AG10803 (cell line): ENCODE results near the gene ATP6V0D1.

Experiments used
- DNase-seq: peaks from one replicate; pipeline ENCODE4 v3.0.0; 2010; ENCODE audit warnings: low read depth
- H3K4me3 ChIP-seq: 2 replicates; pipeline ENCODE4 v1.5.1; 2011; ENCODE audit warnings: mild to moderate bottlenecking, low read length, control low read depth
- CTCF ChIP-seq: conservative IDR thresholded peaks from 2 replicates; pipeline ENCODE4 v1.5.1; 2011; ENCODE audit warnings: mild to moderate bottlenecking, low read length, control low read depth, inconsistent platforms

ATP6V0D1 gene

GRCh38 chr16:67481561-67482232 is 740 bp upstream of the ATP6V0D1 start:
- no peak for TF ChIP-seq CTCF
- H3K4me3 ChIP-seq: peak overlapping the region; percentile 73
- DNase-seq: no peak

GRCh38 chr16:67477960-67478554 is 2.9 kb downstream of the ATP6V0D1 start:
- DNase-seq: no peak
- H3K4me3 ChIP-seq: no peak overlapping the region
- no peak for TF ChIP-seq CTCF

GRCh38 chr16:67474551-67475455 is 6.2 kb downstream of the ATP6V0D1 start:
- no peak overlapping the region for H3K4me3 ChIP-seq
- DNase-seq: no peak
- no peak for TF ChIP-seq CTCF

- no peak for DNase-seq
These were observed 9.1 kb downstream of the ATP6V0D1 start for GRCh38 chr16:67471758-67472384.

GRCh38 chr16:67470359-67470758 is 10.6 kb downstream of the ATP6V0D1 start:
- no peak overlapping the region for H3K4me3 ChIP-seq
- TF ChIP-seq CTCF: no peak
- DNase-seq: peak; percentile 47

More at GRCh38 chr16:67471758-67472384, 9.1 kb downstream of the ATP6V0D1 start:
- H3K4me3 ChIP-seq: no peak overlapping the region
- TF ChIP-seq CTCF: no peak

- no peak for TF ChIP-seq CTCF
- DNase-seq: no peak
- H3K4me3 ChIP-seq: no peak overlapping the region
These were observed 12.2 kb downstream of the ATP6V0D1 start for GRCh38 chr16:67468731-67469130.
